Breast epithelium (tissue), 3 donors: ENCODE results near the gene NTHL1.

Experiments
- CTCF ChIP-seq, 3 donors: fragments of 450-650 bp; IDR thresholded peaks; one replicate each; pipeline ENCODE4 v1.5.1; 2016 to 2017; ENCODE audit warnings: antibody characterized with exemption in 3 of 3, mild to moderate bottlenecking in 3 of 3, moderate library complexity in 3 of 3
- POLR2A ChIP-seq: fragments of 450-650 bp; IDR thresholded peaks from one replicate; pipeline ENCODE4 v1.6.1; 2016; ENCODE audit warnings: antibody characterized with exemption, mild to moderate bottlenecking, moderate library complexity
- POLR2AphosphoS5 ChIP-seq, 3 donors: sonication (generic); formaldehyde crosslinking; IDR thresholded peaks; one replicate each; pipeline ENCODE4 v1.6.1; 2017; ENCODE audit warnings: antibody characterized with exemption in 3 of 3

- no peak for TF ChIP-seq CTCF (IDR thresholded peaks at IDR 0.05)
- TF ChIP-seq POLR2A = no peak
- TF ChIP-seq POLR2AphosphoS5 (IDR thresholded peaks at IDR 0.05) = no peak
Observed at GRCh38 chr16:2075631-2076030, 28.0 kb upstream of the NTHL1 start.
